Kidney epithelial cell (primary cell): Measurements from ENCODE around the gene ZNF503. TPM values are rescaled to one million over a fixed set of nuclear protein-coding genes. Genes with fewer than 3 reads are reported as not detected.
"Not testable (repeated sequence)": the region's sequence is repeated elsewhere in the genome, so short reads cannot be mapped to it uniquely, and the experiment has no call there.

Experiments
- DNase-seq: peaks from one replicate; pipeline ENCODE4 v3.0.0-alpha.2; 2010; ENCODE audit warnings: low read depth
- H3K27me3 ChIP-seq: 2 replicates; pipeline ENCODE4 v1.6.0; 2011; ENCODE audit warnings: low read length; ENCODE audit not compliant: control insufficient read depth, insufficient read depth
- H3K36me3 ChIP-seq: 2 replicates; pipeline ENCODE4 v1.5.1; 2011; ENCODE audit warnings: low read length; ENCODE audit not compliant: control insufficient read depth, insufficient read depth
- H3K4me3 ChIP-seq: 2 replicates; pipeline ENCODE4 v1.5.1; 2011; ENCODE audit warnings: low read depth, mild to moderate bottlenecking, control low read depth, low read length
- total RNA-seq: library from RNA; depleted of rRNA; stranded (reverse); fragments of >200 nt; gene quantifications from 2 replicates; pipeline ENCODE4 v1.2.3, GENCODE V29; 2015
- TF ChIP-seq, protein P1 (sequence below): IDR thresholded peaks from 2 replicates; pipeline ENCODE4 v1.5.1; 2011; ENCODE audit warnings: mild to moderate bottlenecking, moderate library complexity, low read length, control low read depth, inconsistent platforms; ENCODE audit not compliant: insufficient read depth, poor library complexity, severe bottlenecking

Gene ZNF503
- total RNA-seq, 1 donor from 2014 or later, result 13.8 TPM

DNA sequence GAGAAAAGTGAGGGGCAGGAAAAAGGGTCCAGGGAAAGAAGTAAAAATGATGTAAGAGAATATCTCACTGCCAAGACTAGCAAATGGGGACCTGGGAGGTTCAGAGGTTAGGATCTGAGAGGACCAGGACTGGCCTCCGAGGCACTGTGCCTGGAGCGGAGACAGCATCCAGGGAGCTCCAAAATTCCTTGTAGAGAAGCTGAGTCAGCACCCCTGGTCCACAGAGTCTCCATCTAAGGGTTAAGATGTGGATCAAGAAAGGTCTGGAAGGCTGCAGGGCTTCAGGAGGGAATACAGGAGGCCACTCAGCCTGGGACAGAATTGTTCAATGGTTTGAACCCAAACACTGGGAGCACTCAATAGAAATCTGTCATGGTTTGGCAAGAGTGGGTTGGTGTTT lies 30.6 kb downstream of the ZNF503 start:
- TF ChIP-seq, protein P1, sequence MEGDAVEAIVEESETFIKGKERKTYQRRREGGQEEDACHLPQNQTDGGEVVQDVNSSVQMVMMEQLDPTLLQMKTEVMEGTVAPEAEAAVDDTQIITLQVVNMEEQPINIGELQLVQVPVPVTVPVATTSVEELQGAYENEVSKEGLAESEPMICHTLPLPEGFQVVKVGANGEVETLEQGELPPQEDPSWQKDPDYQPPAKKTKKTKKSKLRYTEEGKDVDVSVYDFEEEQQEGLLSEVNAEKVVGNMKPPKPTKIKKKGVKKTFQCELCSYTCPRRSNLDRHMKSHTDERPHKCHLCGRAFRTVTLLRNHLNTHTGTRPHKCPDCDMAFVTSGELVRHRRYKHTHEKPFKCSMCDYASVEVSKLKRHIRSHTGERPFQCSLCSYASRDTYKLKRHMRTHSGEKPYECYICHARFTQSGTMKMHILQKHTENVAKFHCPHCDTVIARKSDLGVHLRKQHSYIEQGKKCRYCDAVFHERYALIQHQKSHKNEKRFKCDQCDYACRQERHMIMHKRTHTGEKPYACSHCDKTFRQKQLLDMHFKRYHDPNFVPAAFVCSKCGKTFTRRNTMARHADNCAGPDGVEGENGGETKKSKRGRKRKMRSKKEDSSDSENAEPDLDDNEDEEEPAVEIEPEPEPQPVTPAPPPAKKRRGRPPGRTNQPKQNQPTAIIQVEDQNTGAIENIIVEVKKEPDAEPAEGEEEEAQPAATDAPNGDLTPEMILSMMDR, result no peak

DNA sequence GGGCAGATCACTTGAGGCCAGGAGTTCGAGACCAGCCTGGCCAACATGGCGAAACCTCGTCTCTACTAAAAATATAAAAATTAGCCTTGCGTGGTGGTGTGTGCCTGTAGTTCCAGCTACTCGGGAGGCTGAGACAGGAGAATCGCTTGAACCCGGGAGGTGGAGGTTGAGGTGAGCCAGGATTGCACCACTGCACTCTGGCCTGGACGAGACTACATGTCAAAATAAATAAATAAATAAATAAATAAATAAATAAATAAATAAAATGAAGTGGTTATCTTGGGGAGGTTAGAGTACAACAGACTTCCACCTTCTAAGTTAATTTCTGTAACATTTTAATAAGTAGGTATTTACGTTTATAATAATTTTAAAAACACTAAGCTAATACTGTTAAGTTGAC lies 31.7 kb downstream of the ZNF503 start:
- H3K4me3 ChIP-seq, H3K27me3 ChIP-seq, DNase-seq, H3K36me3 ChIP-seq: not testable (repeated sequence)

More for the DNA sequence above, 30.6 kb downstream of the ZNF503 start:
- DNase-seq, result no peak
- Histone ChIP-seq H3K4me3 (no peak overlapping the region), H3K27me3 (peaks cover 4% of the 10 kb centered on the region), H3K36me3 (no peaks in the 10 kb centered on the region)

DNA sequence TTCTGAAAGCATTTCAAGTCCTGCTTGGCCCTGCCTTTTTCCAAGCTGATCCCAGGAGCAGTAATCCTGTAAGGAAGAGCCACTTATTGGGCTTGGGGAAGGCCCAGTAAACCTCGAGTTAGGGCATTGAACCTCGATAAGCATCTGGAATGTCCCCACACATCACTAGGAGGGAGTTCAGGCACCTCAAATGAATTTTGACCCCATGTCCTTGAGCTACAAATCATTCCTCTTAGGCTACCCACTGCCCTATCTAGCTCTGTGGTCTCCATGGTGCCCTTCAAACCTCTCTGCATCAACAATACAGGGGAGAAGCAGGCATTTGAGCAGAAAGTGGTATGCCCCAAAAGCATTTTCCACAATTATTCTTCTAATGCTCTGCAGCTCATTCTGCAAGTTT lies 33.7 kb downstream of the ZNF503 start:
- no peak for DNase-seq
- Histone ChIP-seq H3K36me3 (no peaks in the 10 kb centered on the region), H3K27me3 (peaks cover 2% of the 10 kb centered on the region), H3K4me3 (no peak overlapping the region)
- TF ChIP-seq, protein P1, result no peak

DNA sequence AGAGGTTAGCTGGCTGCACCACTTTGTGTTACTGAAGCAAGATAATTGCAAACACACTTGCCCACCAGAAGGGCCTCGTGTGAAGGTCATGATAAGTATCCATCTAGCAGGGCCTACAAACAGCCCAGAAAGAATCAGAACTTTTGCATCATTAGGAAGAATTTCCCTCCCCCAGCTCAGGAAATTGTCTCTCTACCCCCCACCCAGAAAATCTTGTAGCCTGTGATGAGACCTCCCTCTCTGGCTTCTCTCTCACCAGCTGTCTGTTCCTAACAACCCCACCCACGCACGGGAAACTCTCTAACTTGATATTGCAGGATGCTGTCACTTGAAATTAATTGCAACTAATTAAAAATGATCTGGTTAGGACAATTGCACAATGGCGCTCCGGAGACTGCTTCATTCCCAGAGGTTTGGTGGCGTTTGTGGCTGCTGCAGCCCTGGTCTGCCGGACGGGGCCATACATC lies 34.5 kb downstream of the ZNF503 start:
- Histone ChIP-seq H3K27me3 (no peaks in the 10 kb centered on the region), H3K36me3 (no peaks in the 10 kb centered on the region), H3K4me3 (no peak overlapping the region)
- DNase-seq, result no peak
- TF ChIP-seq, protein P1, result no peak

DNA sequence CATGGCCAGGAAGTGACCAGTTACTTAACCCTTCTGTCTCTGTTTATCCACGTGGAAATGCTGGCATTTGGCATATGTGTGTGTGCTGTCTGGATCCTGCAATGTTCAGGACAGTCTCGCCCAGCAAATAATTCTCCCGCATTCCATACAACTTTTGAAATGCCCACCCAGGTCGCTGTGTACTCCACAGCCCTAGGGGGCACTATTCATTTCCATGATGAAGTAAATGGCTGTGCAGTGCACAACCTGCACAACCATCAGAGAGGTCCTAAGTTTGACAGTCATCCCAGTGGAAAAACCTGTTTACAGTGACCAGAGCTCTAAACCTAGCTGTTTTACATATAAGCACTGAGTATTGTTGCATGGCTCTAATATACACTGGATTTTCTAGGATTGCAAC lies 38.1 kb downstream of the ZNF503 start:
- Histone ChIP-seq H3K27me3 (no peaks in the 10 kb centered on the region), H3K4me3 (no peak overlapping the region), H3K36me3 (no peaks in the 10 kb centered on the region)
- DNase-seq, result no peak
- TF ChIP-seq, protein P1, result no peak

DNA sequence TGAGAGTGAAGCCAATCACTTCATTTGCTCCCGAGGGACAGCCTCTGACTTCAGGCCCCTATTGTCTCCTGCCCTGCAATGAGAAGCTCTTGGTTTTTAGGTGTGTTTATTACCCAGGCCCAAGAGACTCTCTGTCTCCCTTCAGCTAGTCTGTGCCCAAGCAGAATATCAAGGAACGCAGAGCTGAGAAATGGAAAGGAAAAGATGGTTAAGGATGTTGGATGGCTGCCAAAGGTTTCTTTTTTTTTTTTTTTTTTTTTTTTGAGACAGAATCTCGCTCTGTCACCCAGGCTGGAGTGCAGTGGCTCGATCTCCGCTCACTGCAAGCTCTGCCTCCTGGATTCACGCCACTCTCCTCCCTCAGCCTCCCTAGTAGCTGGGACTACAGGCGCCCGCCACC lies 41.7 kb downstream of the ZNF503 start:
- DNase-seq, H3K27me3 ChIP-seq, H3K4me3 ChIP-seq, H3K36me3 ChIP-seq: not testable (repeated sequence)

DNA sequence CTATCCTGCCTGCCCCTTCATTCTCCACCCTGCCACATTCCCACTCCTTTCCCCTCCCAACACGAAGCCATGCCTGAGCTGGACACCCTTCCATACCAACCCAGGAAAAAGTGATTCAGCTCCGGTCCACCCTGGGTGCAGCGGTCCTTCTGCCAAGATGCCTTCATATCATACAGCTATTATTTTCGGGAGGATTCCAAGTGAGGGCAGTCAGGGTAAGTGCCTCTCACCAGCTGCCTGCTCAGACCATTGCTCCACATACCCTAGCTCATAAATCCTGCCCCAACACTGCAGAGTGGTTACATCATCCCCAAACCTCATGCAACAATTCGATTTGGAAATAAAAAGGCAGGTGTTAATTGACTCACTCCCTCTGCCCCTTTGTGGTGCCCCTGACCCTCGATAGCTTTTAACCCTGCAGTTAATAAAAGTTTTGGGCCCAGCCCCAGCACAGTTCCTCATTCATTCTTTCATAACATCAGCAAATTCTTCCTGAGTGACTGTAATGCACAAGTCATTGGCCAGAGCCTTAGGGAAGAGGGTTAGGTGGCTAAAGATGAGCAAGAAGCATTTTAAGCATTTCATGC lies 42.6 kb downstream of the ZNF503 start:
- no peaks in the 10 kb centered on the region for H3K36me3 ChIP-seq

More for the DNA sequence above, 42.6 kb downstream of the ZNF503 start:
- DNase-seq, result peak; percentile 82
- TF ChIP-seq, protein P1, result no peak
- no peak overlapping the region for H3K4me3 ChIP-seq
- H3K27me3 ChIP-seq, result no peaks in the 10 kb centered on the region
